KMS-11 (cell line): Measurements from ENCODE around the gene SERPINB4.

Experiments
- H2AFZ ChIP-seq: fragments of 200-600 bp; sonication (generic); 2 replicates; pipeline ENCODE4 v1.6.1; 2016; ENCODE audit warnings: antibody characterized with exemption, mixed run types, low read depth
- H3K27ac ChIP-seq: fragments of 200-600 bp; sonication (generic); 2 replicates; pipeline ENCODE4 v1.6.1; 2016; ENCODE audit warnings: mild to moderate bottlenecking, mixed run types
- H3K27me3 ChIP-seq: fragments of 200-600 bp; sonication (generic); 2 replicates; pipeline ENCODE4 v1.6.1; 2017; ENCODE audit warnings: mild to moderate bottlenecking, low read depth, mixed run types, moderate library complexity; ENCODE audit not compliant: insufficient read depth
- H3K36me3 ChIP-seq: fragments of 200-600 bp; sonication (generic); 2 replicates; pipeline ENCODE4 v1.6.1; 2017; ENCODE audit warnings: mild to moderate bottlenecking, mixed run types; ENCODE audit not compliant: insufficient read depth
- H3K4me1 ChIP-seq: fragments of 200-600 bp; sonication (generic); 2 replicates; pipeline ENCODE4 v1.6.1; 2016; ENCODE audit warnings: mild to moderate bottlenecking, low read depth, mixed run types; ENCODE audit not compliant: poor library complexity, severe bottlenecking
- H3K4me2 ChIP-seq: fragments of 200-600 bp; sonication (generic); 2 replicates; pipeline ENCODE4 v1.7.0; 2016; ENCODE audit warnings: mild to moderate bottlenecking, mixed run types
- H3K4me3 ChIP-seq: fragments of 200-600 bp; sonication (generic); IDR thresholded peaks from 2 replicates; pipeline ENCODE4 v1.6.1; 2017; ENCODE audit warnings: low read depth, low read length, mixed read lengths; ENCODE audit not compliant: insufficient read depth
- H3K79me2 ChIP-seq: fragments of 200-600 bp; sonication (generic); 2 replicates; pipeline ENCODE4 v1.6.1; 2016; ENCODE audit warnings: low read depth, mixed run types; ENCODE audit not compliant: insufficient read depth
- H3K9ac ChIP-seq: fragments of 200-600 bp; sonication (generic); 2 replicates; pipeline ENCODE4 v1.6.1; 2016; ENCODE audit warnings: mild to moderate bottlenecking, mixed run types
- H4K20me1 ChIP-seq: fragments of 200-600 bp; sonication (generic); 2 replicates; pipeline ENCODE4 v1.6.1; 2016; ENCODE audit warnings: mild to moderate bottlenecking, mixed run types; ENCODE audit not compliant: insufficient read depth
- TF ChIP-seq, protein P1 (sequence below): fragments of 200-600 bp; sonication (generic); conservative IDR thresholded peaks from 2 replicates; pipeline ENCODE4 v1.6.1; 2017; ENCODE audit warnings: low read depth, mild to moderate bottlenecking, antibody characterized with exemption, low read length, moderate library complexity, mixed read lengths

The SERPINB4 gene

DNA sequence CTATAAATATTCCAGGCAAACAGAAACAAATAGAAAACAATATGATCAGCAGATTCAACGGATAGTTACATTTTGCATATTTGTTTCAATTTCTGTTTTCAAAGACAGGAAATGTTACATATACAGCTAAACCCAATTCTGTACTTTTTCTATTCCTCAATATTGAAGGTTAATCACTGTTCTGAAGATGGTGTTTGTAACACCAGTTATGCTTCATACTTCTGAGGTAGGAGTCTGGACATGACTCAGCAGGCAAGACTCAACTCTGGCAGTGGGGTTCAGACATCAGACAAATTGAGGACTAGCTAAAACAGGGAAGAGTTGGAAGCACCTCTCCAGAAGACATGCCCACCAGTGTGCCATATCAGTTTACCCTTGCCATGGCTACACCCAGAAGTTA lies 40.3 kb downstream of the SERPINB4 start:
- Histone ChIP-seq H3K4me3 (no peak overlapping the region), H4K20me1 (no peaks in the 10 kb centered on the region), H3K27ac (no peak overlapping the region), H3K27me3 (no peaks in the 10 kb centered on the region), H2AFZ (peak overlapping the region; percentile 5; the same call in 1 of the 2 replicates), H3K9ac (no peak overlapping the region), H3K4me2 (peak overlapping the region; percentile 30), H3K36me3 (no peaks in the 10 kb centered on the region), H3K79me2 (no peaks in the 10 kb centered on the region), H3K4me1 (peaks cover 10% of the 10 kb centered on the region)
- TF ChIP-seq, protein P1, sequence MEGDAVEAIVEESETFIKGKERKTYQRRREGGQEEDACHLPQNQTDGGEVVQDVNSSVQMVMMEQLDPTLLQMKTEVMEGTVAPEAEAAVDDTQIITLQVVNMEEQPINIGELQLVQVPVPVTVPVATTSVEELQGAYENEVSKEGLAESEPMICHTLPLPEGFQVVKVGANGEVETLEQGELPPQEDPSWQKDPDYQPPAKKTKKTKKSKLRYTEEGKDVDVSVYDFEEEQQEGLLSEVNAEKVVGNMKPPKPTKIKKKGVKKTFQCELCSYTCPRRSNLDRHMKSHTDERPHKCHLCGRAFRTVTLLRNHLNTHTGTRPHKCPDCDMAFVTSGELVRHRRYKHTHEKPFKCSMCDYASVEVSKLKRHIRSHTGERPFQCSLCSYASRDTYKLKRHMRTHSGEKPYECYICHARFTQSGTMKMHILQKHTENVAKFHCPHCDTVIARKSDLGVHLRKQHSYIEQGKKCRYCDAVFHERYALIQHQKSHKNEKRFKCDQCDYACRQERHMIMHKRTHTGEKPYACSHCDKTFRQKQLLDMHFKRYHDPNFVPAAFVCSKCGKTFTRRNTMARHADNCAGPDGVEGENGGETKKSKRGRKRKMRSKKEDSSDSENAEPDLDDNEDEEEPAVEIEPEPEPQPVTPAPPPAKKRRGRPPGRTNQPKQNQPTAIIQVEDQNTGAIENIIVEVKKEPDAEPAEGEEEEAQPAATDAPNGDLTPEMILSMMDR: no peak

DNA sequence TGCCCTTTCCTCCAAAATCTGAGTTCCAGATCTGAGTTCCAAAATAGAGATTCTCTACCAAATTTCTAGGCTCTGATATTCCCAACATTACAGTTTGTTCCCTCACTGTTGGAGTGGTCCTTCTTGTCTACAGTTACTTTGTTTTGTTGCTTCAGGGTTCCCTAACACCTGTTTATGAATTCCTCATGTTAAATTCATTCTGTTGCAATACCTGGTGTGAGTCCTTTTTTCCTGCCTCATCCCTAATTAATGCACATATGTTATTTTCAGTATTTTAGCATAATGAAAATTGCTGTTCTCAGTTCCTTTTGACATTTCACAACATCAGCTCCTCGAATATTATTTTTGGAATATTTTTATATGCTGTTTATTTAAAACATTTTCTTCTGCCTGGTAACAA lies 40.7 kb downstream of the SERPINB4 start:
- peaks cover 10% of the 10 kb centered on the region for H3K4me1 ChIP-seq
- no peaks in the 10 kb centered on the region for H3K27me3 ChIP-seq
- peak overlapping the region; percentile 5; the same call in 1 of the 2 replicates for H2AFZ ChIP-seq
- no peaks in the 10 kb centered on the region for H3K36me3 ChIP-seq
- TF ChIP-seq, protein P1: no peak
- no peak overlapping the region for H3K4me3 ChIP-seq
- H3K27ac ChIP-seq: no peak overlapping the region
- H3K4me2 ChIP-seq: peak overlapping the region; percentile 30
- H3K79me2 ChIP-seq: no peaks in the 10 kb centered on the region
- no peak overlapping the region for H3K9ac ChIP-seq
- no peaks in the 10 kb centered on the region for H4K20me1 ChIP-seq

DNA sequence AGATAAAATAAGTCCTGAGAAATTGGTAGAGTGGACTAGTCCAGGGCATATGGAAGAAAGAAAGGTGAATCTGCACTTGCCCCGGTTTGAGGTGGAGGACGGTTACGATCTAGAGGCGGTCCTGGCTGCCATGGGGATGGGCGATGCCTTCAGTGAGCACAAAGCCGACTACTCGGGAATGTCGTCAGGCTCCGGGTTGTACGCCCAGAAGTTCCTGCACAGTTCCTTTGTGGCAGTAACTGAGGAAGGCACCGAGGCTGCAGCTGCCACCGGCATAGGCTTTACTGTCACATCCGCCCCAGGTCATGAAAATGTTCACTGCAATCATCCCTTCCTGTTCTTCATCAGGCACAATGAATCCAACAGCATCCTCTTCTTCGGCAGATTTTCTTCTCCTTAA lies 47.1 kb downstream of the SERPINB4 start:
- Histone ChIP-seq H4K20me1 (no peaks in the 10 kb centered on the region), H3K4me3 (no peak overlapping the region), H3K36me3 (no peaks in the 10 kb centered on the region), H2AFZ (no peak overlapping the region), H3K4me1 (no peaks in the 10 kb centered on the region), H3K9ac (no peak overlapping the region), H3K27me3 (no peaks in the 10 kb centered on the region), H3K4me2 (no peak overlapping the region), H3K27ac (no peak overlapping the region), H3K79me2 (no peaks in the 10 kb centered on the region)
- TF ChIP-seq, protein P1: no peak

DNA sequence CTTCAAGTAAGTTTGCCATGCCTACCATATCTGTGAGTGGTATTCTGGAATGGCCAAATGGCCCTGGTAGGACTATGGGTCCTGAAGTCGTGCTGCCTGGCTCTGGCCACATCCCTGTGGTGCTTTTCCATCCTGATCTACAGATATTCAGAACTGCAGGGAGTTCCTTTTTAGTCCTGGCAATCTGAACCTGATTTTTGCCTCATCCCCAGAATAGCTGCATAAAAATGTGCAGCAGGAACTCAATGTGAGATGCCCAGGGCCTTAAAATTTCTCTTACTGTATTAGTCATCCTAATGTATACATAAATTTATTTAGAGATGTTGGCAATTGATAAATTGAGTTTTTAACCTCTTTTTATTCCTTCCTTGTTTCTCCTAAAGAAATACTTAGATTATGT lies 51.6 kb downstream of the SERPINB4 start:
- Histone ChIP-seq H3K27ac (no peak overlapping the region), H3K4me1 (no peaks in the 10 kb centered on the region)

More for the DNA sequence above, 51.6 kb downstream of the SERPINB4 start:
- H2AFZ ChIP-seq: no peak overlapping the region
- H3K79me2 ChIP-seq: no peaks in the 10 kb centered on the region
- no peaks in the 10 kb centered on the region for H3K36me3 ChIP-seq
- H3K4me3 ChIP-seq: no peak overlapping the region
- no peaks in the 10 kb centered on the region for H3K27me3 ChIP-seq
- H3K4me2 ChIP-seq: no peak overlapping the region
- no peaks in the 10 kb centered on the region for H4K20me1 ChIP-seq
- TF ChIP-seq, protein P1: no peak
- H3K9ac ChIP-seq: no peak overlapping the region
